Measurements from ENCODE around the gene EDA2R. TPM values are rescaled to one million over a fixed set of nuclear protein-coding genes. Genes with fewer than 3 reads are reported as not detected.

EDA2R gene
- total RNA-seq, 4 donors from 2014 or later = 3.2 to 12.0 (median 9.8) TPM; not detected in 1

DNA sequence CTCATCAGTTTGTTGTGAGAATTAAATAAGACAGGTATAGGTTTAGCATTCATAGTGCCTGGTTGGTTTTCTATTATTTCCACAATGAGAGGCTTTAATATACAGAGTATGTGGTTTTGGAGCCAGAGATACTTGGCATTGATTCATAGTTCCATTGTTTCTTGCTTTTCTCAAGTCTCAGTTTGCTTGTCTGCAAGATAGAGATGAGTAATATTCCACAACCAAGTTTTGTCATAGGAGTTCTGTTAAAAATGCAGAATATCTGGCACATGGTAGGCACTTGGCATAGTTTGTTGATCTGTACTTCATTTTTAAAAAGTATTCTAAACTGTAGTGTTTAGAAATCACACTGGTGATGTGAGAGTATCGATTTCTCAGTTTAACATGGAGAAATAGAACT lies 37.5 kb upstream of the EDA2R start:
- no peak overlapping the region for H3K4me3 ChIP-seq
- intact Hi-C loops (cut with DNase I; ENCODE audit: low total_unique reads) = no loop called here

DNA sequence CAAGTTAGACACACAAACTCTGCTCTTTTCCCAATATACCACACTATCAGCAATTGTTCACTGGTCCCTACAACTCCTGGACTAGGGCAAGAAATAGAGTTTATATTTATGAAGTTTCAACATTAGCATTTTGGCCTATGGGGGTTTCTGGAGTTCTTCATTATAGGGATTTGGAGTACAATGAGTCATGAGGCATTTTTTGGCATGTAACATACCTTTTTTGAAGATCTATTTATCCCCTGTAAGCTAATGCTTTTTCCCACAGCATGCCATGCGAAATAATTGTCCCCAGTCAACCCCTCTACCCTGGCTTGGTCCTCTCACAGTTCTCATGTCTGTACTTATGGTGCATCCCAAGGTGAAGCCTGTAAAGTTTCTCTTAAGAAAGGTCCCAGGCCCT lies 36.7 kb upstream of the EDA2R start:
- Histone ChIP-seq H3K36me3 (no peaks in the 10 kb centered on the region), H3K27me3 (no peaks in the 10 kb centered on the region), H3K4me1 (no peaks in the 10 kb centered on the region), H3K27ac (no peak overlapping the region), H3K9me3 (no peaks in the 10 kb centered on the region), H3K4me3 (no peak overlapping the region)
- DNase-seq = no peak
- no peak for TF ChIP-seq POLR2A (IDR thresholded peaks at IDR 0.05)
- TF ChIP-seq, protein P1, sequence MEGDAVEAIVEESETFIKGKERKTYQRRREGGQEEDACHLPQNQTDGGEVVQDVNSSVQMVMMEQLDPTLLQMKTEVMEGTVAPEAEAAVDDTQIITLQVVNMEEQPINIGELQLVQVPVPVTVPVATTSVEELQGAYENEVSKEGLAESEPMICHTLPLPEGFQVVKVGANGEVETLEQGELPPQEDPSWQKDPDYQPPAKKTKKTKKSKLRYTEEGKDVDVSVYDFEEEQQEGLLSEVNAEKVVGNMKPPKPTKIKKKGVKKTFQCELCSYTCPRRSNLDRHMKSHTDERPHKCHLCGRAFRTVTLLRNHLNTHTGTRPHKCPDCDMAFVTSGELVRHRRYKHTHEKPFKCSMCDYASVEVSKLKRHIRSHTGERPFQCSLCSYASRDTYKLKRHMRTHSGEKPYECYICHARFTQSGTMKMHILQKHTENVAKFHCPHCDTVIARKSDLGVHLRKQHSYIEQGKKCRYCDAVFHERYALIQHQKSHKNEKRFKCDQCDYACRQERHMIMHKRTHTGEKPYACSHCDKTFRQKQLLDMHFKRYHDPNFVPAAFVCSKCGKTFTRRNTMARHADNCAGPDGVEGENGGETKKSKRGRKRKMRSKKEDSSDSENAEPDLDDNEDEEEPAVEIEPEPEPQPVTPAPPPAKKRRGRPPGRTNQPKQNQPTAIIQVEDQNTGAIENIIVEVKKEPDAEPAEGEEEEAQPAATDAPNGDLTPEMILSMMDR (IDR thresholded peaks at IDR 0.05) = no peak
- intact Hi-C loops (cut with DNase I; ENCODE audit: low total_unique reads) = no loop called here

More for the DNA sequence above, 37.5 kb upstream of the EDA2R start:
- H3K4me1 ChIP-seq = no peaks in the 10 kb centered on the region
- no peak overlapping the region for H3K27ac ChIP-seq
- no peaks in the 10 kb centered on the region for H3K27me3 ChIP-seq
- TF ChIP-seq POLR2A (IDR thresholded peaks at IDR 0.05) = no peak
- TF ChIP-seq, protein P1 (IDR thresholded peaks at IDR 0.05) = no peak
- no peak for DNase-seq
- no peaks in the 10 kb centered on the region for H3K36me3 ChIP-seq
- no peaks in the 10 kb centered on the region for H3K9me3 ChIP-seq

DNA sequence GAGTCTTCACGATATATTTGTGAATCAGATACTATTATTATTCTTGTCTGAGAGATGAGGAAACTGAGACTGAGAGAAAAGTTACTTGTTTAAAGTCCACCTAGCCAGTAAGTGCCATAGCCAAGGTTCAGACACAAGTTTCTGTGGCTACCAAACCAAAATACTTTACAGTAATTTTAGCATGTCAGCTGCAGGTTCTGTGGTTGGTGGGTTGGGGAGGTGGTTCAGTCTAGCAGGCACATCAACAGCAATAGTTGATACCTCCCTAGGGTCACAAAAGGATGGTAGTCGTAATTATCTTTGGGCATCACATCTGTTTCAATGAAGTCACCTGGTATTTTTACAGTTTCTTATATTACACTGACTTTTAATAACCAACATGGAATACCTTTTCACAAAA lies 35.6 kb upstream of the EDA2R start:
- no peaks in the 10 kb centered on the region for H3K36me3 ChIP-seq
- no peak overlapping the region for H3K27ac ChIP-seq
- DNase-seq = no peak
- no peaks in the 10 kb centered on the region for H3K9me3 ChIP-seq
- no peaks in the 10 kb centered on the region for H3K4me1 ChIP-seq
- H3K4me3 ChIP-seq = no peak overlapping the region
- H3K27me3 ChIP-seq = no peaks in the 10 kb centered on the region
- TF ChIP-seq POLR2A (IDR thresholded peaks at IDR 0.05) = no peak
- TF ChIP-seq, protein P1 (IDR thresholded peaks at IDR 0.05) = no peak
- intact Hi-C loops (cut with DNase I; ENCODE audit: low total_unique reads) = no loop called here

DNA sequence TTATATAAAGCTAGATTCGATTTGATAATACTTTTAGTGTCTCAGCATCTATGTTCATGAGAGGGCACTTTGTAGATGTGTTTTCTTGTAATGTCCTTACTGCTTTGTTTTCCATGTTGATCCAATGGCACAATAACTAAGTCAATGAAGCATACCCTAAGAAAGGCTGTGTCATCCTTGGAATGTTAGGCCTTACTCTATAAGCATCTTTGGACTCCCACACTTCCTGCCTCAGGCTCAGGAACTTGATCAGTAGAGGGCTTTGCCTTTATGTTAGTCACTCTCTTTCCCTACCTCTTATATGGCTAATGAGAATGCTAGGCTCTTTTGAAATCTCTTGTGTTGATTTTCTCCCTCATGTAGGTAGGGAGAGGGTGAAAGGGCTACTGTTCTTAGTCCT lies 33.2 kb upstream of the EDA2R start:
- Histone ChIP-seq H3K27ac (no peak overlapping the region), H3K4me3 (no peak overlapping the region), H3K4me1 (no peaks in the 10 kb centered on the region), H3K9me3 (no peaks in the 10 kb centered on the region), H3K36me3 (no peaks in the 10 kb centered on the region), H3K27me3 (no peaks in the 10 kb centered on the region)
- TF ChIP-seq, protein P1 (IDR thresholded peaks at IDR 0.05) = no peak
- TF ChIP-seq POLR2A (IDR thresholded peaks at IDR 0.05) = no peak
- intact Hi-C loops (cut with DNase I; ENCODE audit: low total_unique reads) = no loop called here
- no peak for DNase-seq

DNA sequence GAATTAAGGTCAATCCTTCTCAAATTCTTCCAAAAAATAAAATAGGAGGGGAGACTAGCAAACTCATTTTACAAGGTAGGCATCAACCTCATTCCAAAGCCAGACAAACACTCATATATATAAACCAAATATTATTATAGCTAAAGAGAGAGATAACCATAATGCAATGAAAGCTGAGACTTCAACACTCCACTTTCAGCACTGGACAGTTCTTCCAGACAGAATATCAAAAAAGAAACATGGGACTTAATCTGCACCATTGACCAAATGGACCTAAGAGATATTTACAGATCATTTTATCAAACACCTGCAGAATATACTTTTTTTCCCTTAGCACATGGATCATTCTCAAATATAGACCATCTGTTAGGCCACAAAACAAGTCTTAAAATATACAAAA lies 15.5 kb upstream of the EDA2R start:
- intact Hi-C loops (cut with DNase I; ENCODE audit: low total_unique reads) = no loop called here
- no peak for TF ChIP-seq POLR2A (IDR thresholded peaks at IDR 0.05)
- TF ChIP-seq, protein P1 (IDR thresholded peaks at IDR 0.05) = no peak
- Histone ChIP-seq H3K4me3 (no peak overlapping the region), H3K36me3 (no peaks in the 10 kb centered on the region), H3K27me3 (peaks cover 0 to 3% of the 10 kb centered on the region in 2 donors), H3K4me1 (no peaks in the 10 kb centered on the region), H3K9me3 (no peaks in the 10 kb centered on the region), H3K27ac (no peak overlapping the region)
- DNase-seq = no peak

Data from uterus (tissue), 4 donors.